GM19468 (cell line): ENCODE data around the gene OLA1.

Source experiments
- ATAC-seq: cut with Tn5 transposase; IDR thresholded peaks from one replicate; pipeline ENCODE4 v1.9.1; 2021; ENCODE audit warnings: mild to moderate bottlenecking, moderate library complexity, moderate number of reproducible peaks; ENCODE audit not compliant: unreplicated experiment; ENCODE audit errors: extremely low read depth

The OLA1 gene

GRCh38 chr2:174125090-174125489 is 123.2 kb downstream of the OLA1 start:
- ATAC-seq = no peak

GRCh38 chr2:174124181-174124580 is 124.2 kb downstream of the OLA1 start:
- ATAC-seq = no peak

GRCh38 chr2:174122185-174122584 is 126.1 kb downstream of the OLA1 start:
- no peak for ATAC-seq

- no peak for ATAC-seq
These were observed 126.7 kb downstream of the OLA1 start for GRCh38 chr2:174121612-174122011.

- no peak for ATAC-seq
These were observed 127.2 kb downstream of the OLA1 start for GRCh38 chr2:174121175-174121574.

- no peak for ATAC-seq
These were observed 128.0 kb downstream of the OLA1 start for GRCh38 chr2:174120346-174120745.

GRCh38 chr2:174117951-174118930 is 130.1 kb downstream of the OLA1 start:
- no peak for ATAC-seq

- no peak for ATAC-seq
These were observed 136.3 kb downstream of the OLA1 start for GRCh38 chr2:174112073-174112472.

GRCh38 chr2:174108579-174108978 is 139.8 kb downstream of the OLA1 start:
- ATAC-seq = no peak

- no peak for ATAC-seq
These were observed 141.6 kb downstream of the OLA1 start for GRCh38 chr2:174106736-174107135.

- ATAC-seq = no peak
These were observed 153.8 kb downstream of the OLA1 start for GRCh38 chr2:174094542-174094941.

GRCh38 chr2:174090476-174090875 is 157.9 kb downstream of the OLA1 start:
- ATAC-seq = no peak

GRCh38 chr2:174088706-174089460 is 159.4 kb downstream of the OLA1 start:
- no peak for ATAC-seq

GRCh38 chr2:174086708-174087107 is 161.6 kb downstream of the OLA1 start:
- ATAC-seq = no peak

GRCh38 chr2:174085781-174086180 is 162.6 kb downstream of the OLA1 start:
- ATAC-seq = no peak

- ATAC-seq = no peak
These were observed 164.4 kb downstream of the OLA1 start for GRCh38 chr2:174083843-174084458.

GRCh38 chr2:174080672-174081121 is 167.6 kb downstream of the OLA1 start:
- ATAC-seq = no peak

- ATAC-seq = no peak
These were observed 170.1 kb downstream of the OLA1 start for GRCh38 chr2:174078275-174078674.

GRCh38 chr2:174076975-174077374 is 171.4 kb downstream of the OLA1 start:
- no peak for ATAC-seq

GRCh38 chr2:174076040-174076439 is 172.3 kb downstream of the OLA1 start:
- ATAC-seq = no peak

GRCh38 chr2:174074831-174075230 is 173.5 kb downstream of the OLA1 start:
- no peak for ATAC-seq
